HCT116 (cell line): ENCODE results near the gene POT1. TPM values are rescaled to one million over a fixed set of nuclear protein-coding genes. Genes with fewer than 3 reads are reported as not detected.

Source experiments
- ATAC-seq: fragments of 200-7000 bp; cut with Tn5 transposase; 2 replicates; pipeline ENCODE4 v1.9.1; 2020; ENCODE audit warnings: mild to moderate bottlenecking, moderate library complexity
- BruUV-seq: library from RNA; stranded (reverse); fragments of 400-500 nt; replicated peaks from 2 replicates; lab custom pipeline; 2021; lab: Mats Ljungman, UMichigan
- CTCF ChIA-PET: fragments of 300-600 bp; sonication (Branson Sonifier 250); formaldehyde crosslinking; loops from one replicate; lab custom pipeline; 2021; ENCODE audit warnings: antibody characterized with exemption; lab: Charles Lee
- POLR2A ChIA-PET: fragments of 300-600, 350-600 bp; sonication (Branson Sonifier 250); formaldehyde crosslinking; loops from one replicate; lab custom pipeline; 2021; ENCODE audit warnings: antibody characterized with exemption; lab: Charles Lee
- RAD21 ChIA-PET, 2 experiments: fragments of 300-600 bp; sonication (Branson Sonifier 250); formaldehyde crosslinking; loops; one replicate each; lab custom pipeline; 2023; ENCODE audit warnings: low total read pairs in 2 of 2; ENCODE audit not compliant: uncharacterized antibody in 2 of 2, unreplicated experiment in 2 of 2, low non-redundant PET in 1 of 2; lab: Charles Lee
- DNase-seq: peaks from one replicate; pipeline ENCODE4 v3.0.0-alpha.2; 2010; ENCODE audit warnings: low read depth, low spot score
- H2AFZ ChIP-seq: fragments of 200-600 bp; shearing (Covaris generic), sonication (generic); 2 replicates; pipeline ENCODE4 v1.6.1; 2017; ENCODE audit warnings: low read depth, mixed run types, mixed read lengths, antibody characterized with exemption, low read length; ENCODE audit not compliant: poor library complexity, severe bottlenecking
- H3K27ac ChIP-seq: 2 replicates; pipeline ENCODE4 v1.5.1; 2012; ENCODE audit warnings: low read depth, low read length
- H3K27me3 ChIP-seq: fragments of 200-600 bp; sonication (generic); 2 replicates; pipeline ENCODE4 v1.6.1; 2016; ENCODE audit warnings: mixed run types, low read length, mixed read lengths; ENCODE audit not compliant: insufficient read depth
- H3K36me3 ChIP-seq, 2 experiments: fragments of 200-500 bp in 1 of 2; fragments of 200-600 bp in 1 of 2; sonication (Bioruptor generic) in 1 of 2; sonication (generic) in 1 of 2; 2 replicates each; pipeline versions ENCODE4 v1.5.1 to v1.6.1; 2014 to 2016; ENCODE audit warnings: low read length in 2 of 2, inconsistent platforms in 1 of 2, mixed read lengths in 1 of 2, mixed run types in 1 of 2; ENCODE audit not compliant: insufficient read depth in 2 of 2, control insufficient read depth in 1 of 2
- H3K4me1 ChIP-seq, 2 experiments: fragments of 200-600 bp in 1 of 2; sonication (generic) in 1 of 2; 2 replicates each; pipeline versions ENCODE4 v1.5.1 to v1.6.1; 2012 to 2017; ENCODE audit warnings: low read length in 2 of 2, inconsistent platforms in 1 of 2, mild to moderate bottlenecking in 1 of 2, mixed read lengths in 1 of 2, mixed run types in 1 of 2, moderate library complexity in 1 of 2; ENCODE audit not compliant: insufficient read depth in 2 of 2, control insufficient read depth in 1 of 2
- H3K4me2 ChIP-seq: fragments of 200-600 bp; sonication (generic); 2 replicates; pipeline ENCODE4 v1.6.1; 2017; ENCODE audit warnings: mixed run types, low read length, mixed read lengths
- H3K4me3 ChIP-seq, 2 experiments: fragments of 200-600 bp in 1 of 2; sonication (generic) in 1 of 2; replicated peaks in 1 of 2; 2 replicates each; pipeline ENCODE4 v1.5.1; 2011 to 2016; ENCODE audit warnings: low read length in 2 of 2, control low read depth in 1 of 2, low read depth in 1 of 2, mild to moderate bottlenecking in 1 of 2, mixed read lengths in 1 of 2, mixed run types in 1 of 2
- H3K79me2 ChIP-seq: fragments of 200-600 bp; sonication (generic); 2 replicates; pipeline ENCODE4 v1.6.1; 2017; ENCODE audit warnings: mild to moderate bottlenecking, mixed run types, low read length, moderate library complexity, mixed read lengths; ENCODE audit not compliant: insufficient read depth
- H3K9ac ChIP-seq: fragments of 200-600 bp; sonication (generic); 2 replicates; pipeline ENCODE4 v1.6.1; 2016; ENCODE audit warnings: low read length, mixed read lengths
- H3K9me2 ChIP-seq: fragments of 200-600 bp; sonication (generic), shearing (Covaris generic); 2 replicates; pipeline ENCODE4 v1.6.1; 2017; ENCODE audit warnings: mixed run types, mild to moderate bottlenecking, moderate library complexity; ENCODE audit not compliant: insufficient read depth
- H3K9me3 ChIP-seq, 2 experiments: fragments of 200-500 bp in 1 of 2; fragments of 200-600 bp in 1 of 2; sonication (Bioruptor generic) in 1 of 2; sonication (generic) in 1 of 2; 2 replicates each; pipeline ENCODE4 v1.6.1; 2014 to 2017; ENCODE audit warnings: low read length in 2 of 2, mixed read lengths in 2 of 2, inconsistent platforms in 1 of 2, low read depth in 1 of 2, mild to moderate bottlenecking in 1 of 2, mixed run types in 1 of 2, moderate library complexity in 1 of 2; ENCODE audit not compliant: control insufficient read depth in 1 of 2, insufficient read depth in 1 of 2
- H4K20me1 ChIP-seq: fragments of 200-600 bp; sonication (generic), shearing (Covaris generic); 2 replicates; pipeline ENCODE4 v1.6.1; 2017; ENCODE audit warnings: mixed run types, mild to moderate bottlenecking, moderate library complexity; ENCODE audit not compliant: insufficient read depth
- CBX3 ChIP-seq: IDR thresholded peaks from 2 replicates; pipeline ENCODE4 v1.6.1; 2012; ENCODE audit warnings: low read depth
- CEBPB ChIP-seq: IDR thresholded peaks from 2 replicates; pipeline ENCODE4 v1.6.1; 2012; ENCODE audit warnings: low read depth
- EGR1 ChIP-seq: IDR thresholded peaks from 2 replicates; pipeline ENCODE4 v1.6.1; 2012; ENCODE audit warnings: low read depth
- ELF1 ChIP-seq: IDR thresholded peaks from 2 replicates; pipeline ENCODE4 v1.6.1; 2012; ENCODE audit warnings: low read depth, borderline replicate concordance
- FOSL1 ChIP-seq: IDR thresholded peaks from 2 replicates; pipeline ENCODE4 v1.6.1; 2012; ENCODE audit warnings: low read depth
- JUND ChIP-seq: IDR thresholded peaks from 2 replicates; pipeline ENCODE4 v1.6.1; 2012
- POLR2A ChIP-seq: IDR thresholded peaks from 2 replicates; pipeline ENCODE4 v1.7.0; 2011; ENCODE audit warnings: borderline replicate concordance; ENCODE audit not compliant: insufficient read depth, insufficient read length; ENCODE audit errors: extremely low read depth
- POLR2AphosphoS5 ChIP-seq: IDR thresholded peaks from 2 replicates; pipeline ENCODE4 v1.6.1; 2011; ENCODE audit warnings: mild to moderate bottlenecking, low read depth, low read length, moderate library complexity
- RAD21 ChIP-seq: IDR thresholded peaks from 2 replicates; pipeline ENCODE4 v1.6.1; 2012; ENCODE audit warnings: low read depth, mild to moderate bottlenecking
- SP1 ChIP-seq: IDR thresholded peaks from 2 replicates; pipeline ENCODE4 v1.6.1; 2012; ENCODE audit warnings: low read depth
- SRF ChIP-seq: IDR thresholded peaks from 2 replicates; pipeline ENCODE4 v1.6.1; 2012; ENCODE audit warnings: low read depth
- YY1 ChIP-seq: IDR thresholded peaks from 2 replicates; pipeline ENCODE4 v1.6.1; 2011; ENCODE audit warnings: low read length, low read depth, moderate library complexity, mild to moderate bottlenecking; ENCODE audit not compliant: insufficient replicate concordance; ENCODE audit errors: extremely low read depth
- ZFX ChIP-seq: fragments of 450-650 bp; IDR thresholded peaks from 2 replicates; pipeline ENCODE4 v1.6.1; 2017
- intact Hi-C: fragments of 100-400 bp; cut with micrococcal nuclease; formaldehyde crosslinking; loops from 2 replicates; pipeline ENCODE4 v1.10.0; 2022
- total RNA-seq: library from RNA; stranded (reverse); gene quantifications from one replicate; pipeline ENCODE4 v1.2.1, GENCODE V29; 2021; ENCODE audit not compliant: unreplicated experiment
- TF ChIP-seq, protein P1 (sequence below): IDR thresholded peaks from 2 replicates; pipeline ENCODE4 v1.6.1; 2011; ENCODE audit warnings: mild to moderate bottlenecking, low read length, moderate library complexity; ENCODE audit not compliant: insufficient replicate concordance; ENCODE audit errors: extremely low read depth
- TF ChIP-seq, protein P2 (sequence below): IDR thresholded peaks from 2 replicates; pipeline ENCODE4 v1.6.1; 2012; ENCODE audit warnings: low read depth
- TF ChIP-seq, protein P3 (sequence below): IDR thresholded peaks from 2 replicates; pipeline ENCODE4 v1.6.1; 2012
- TF ChIP-seq, protein P4 (sequence below), 3 experiments: fragments of 200-600 bp in 1 of 3; sonication (generic) in 1 of 3; IDR thresholded peaks in 2 of 3; conservative IDR thresholded peaks in 1 of 3; 2 replicates each; pipeline ENCODE4 v1.5.1; 2012 to 2017; ENCODE audit warnings: low read depth in 2 of 3, low read length in 2 of 3, antibody characterized with exemption in 1 of 3, borderline replicate concordance in 1 of 3, control low read depth in 1 of 3, mild to moderate bottlenecking in 1 of 3, mixed read lengths in 1 of 3, mixed run types in 1 of 3, moderate library complexity in 1 of 3; ENCODE audit not compliant: insufficient read depth in 1 of 3
- TF ChIP-seq, protein P5 (sequence below): IDR thresholded peaks from 2 replicates; pipeline ENCODE4 v1.6.1; 2012

The POT1 gene
- total RNA-seq, 1 experiment from 2014 or later = 19.5 TPM

DNA sequence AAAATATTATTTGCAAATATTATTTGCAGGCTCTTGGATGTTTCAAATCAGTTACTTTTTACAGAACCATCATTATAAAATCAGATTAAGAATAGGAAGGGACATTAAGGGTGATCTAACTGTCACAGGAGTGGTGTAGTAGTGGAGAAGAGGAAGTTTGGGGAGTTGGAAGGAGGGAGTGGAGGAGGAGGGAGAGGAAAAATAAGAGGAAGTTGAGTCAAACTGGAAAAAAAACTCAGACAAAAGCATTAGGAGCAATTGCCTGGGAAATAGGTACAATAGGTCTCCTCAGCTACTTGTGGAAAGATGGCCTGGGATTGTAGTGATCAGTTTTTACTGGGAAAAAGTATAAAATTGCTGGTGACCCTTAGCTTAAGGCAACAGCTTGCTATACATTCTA, 86.3 kb downstream of the POT1 start:
- Histone ChIP-seq H3K9ac (no peak overlapping the region), H3K36me3 (no peaks in the 10 kb centered on the region), H3K9me3 (no peaks in the 10 kb centered on the region), H3K79me2 (no peaks in the 10 kb centered on the region), H3K4me1 (no peaks in the 10 kb centered on the region), H3K27me3 (no peaks in the 10 kb centered on the region), H3K4me3 (no peak overlapping the region), H3K27ac (no peak overlapping the region), H4K20me1 (no peaks in the 10 kb centered on the region), H2AFZ (no peak overlapping the region), H3K9me2 (no peaks in the 10 kb centered on the region), H3K4me2 (no peak overlapping the region)
- intact Hi-C loops = no loop called here
- BruUV-seq = no TSS peak
- RAD21 ChIA-PET = no interaction called here
- ATAC-seq = no peak
- no peak for DNase-seq
- POLR2A ChIA-PET = no interaction called here
- no peak for TF ChIP-seq SP1
- TF ChIP-seq FOSL1 = no peak
- no peak for TF ChIP-seq CEBPB
- no peak for TF ChIP-seq POLR2AphosphoS5
- TF ChIP-seq, protein P1, sequence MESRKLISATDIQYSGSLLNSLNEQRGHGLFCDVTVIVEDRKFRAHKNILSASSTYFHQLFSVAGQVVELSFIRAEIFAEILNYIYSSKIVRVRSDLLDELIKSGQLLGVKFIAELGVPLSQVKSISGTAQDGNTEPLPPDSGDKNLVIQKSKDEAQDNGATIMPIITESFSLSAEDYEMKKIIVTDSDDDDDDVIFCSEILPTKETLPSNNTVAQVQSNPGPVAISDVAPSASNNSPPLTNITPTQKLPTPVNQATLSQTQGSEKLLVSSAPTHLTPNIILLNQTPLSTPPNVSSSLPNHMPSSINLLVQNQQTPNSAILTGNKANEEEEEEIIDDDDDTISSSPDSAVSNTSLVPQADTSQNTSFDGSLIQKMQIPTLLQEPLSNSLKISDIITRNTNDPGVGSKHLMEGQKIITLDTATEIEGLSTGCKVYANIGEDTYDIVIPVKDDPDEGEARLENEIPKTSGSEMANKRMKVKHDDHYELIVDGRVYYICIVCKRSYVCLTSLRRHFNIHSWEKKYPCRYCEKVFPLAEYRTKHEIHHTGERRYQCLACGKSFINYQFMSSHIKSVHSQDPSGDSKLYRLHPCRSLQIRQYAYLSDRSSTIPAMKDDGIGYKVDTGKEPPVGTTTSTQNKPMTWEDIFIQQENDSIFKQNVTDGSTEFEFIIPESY = no peak
- TF ChIP-seq ZFX = no peak
- TF ChIP-seq EGR1 = no peak
- TF ChIP-seq ELF1 = no peak
- TF ChIP-seq POLR2A = no peak
- TF ChIP-seq JUND = no peak
- TF ChIP-seq, protein P2, sequence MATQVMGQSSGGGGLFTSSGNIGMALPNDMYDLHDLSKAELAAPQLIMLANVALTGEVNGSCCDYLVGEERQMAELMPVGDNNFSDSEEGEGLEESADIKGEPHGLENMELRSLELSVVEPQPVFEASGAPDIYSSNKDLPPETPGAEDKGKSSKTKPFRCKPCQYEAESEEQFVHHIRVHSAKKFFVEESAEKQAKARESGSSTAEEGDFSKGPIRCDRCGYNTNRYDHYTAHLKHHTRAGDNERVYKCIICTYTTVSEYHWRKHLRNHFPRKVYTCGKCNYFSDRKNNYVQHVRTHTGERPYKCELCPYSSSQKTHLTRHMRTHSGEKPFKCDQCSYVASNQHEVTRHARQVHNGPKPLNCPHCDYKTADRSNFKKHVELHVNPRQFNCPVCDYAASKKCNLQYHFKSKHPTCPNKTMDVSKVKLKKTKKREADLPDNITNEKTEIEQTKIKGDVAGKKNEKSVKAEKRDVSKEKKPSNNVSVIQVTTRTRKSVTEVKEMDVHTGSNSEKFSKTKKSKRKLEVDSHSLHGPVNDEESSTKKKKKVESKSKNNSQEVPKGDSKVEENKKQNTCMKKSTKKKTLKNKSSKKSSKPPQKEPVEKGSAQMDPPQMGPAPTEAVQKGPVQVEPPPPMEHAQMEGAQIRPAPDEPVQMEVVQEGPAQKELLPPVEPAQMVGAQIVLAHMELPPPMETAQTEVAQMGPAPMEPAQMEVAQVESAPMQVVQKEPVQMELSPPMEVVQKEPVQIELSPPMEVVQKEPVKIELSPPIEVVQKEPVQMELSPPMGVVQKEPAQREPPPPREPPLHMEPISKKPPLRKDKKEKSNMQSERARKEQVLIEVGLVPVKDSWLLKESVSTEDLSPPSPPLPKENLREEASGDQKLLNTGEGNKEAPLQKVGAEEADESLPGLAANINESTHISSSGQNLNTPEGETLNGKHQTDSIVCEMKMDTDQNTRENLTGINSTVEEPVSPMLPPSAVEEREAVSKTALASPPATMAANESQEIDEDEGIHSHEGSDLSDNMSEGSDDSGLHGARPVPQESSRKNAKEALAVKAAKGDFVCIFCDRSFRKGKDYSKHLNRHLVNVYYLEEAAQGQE = no peak
- TF ChIP-seq SRF = no peak
- TF ChIP-seq, protein P3, sequence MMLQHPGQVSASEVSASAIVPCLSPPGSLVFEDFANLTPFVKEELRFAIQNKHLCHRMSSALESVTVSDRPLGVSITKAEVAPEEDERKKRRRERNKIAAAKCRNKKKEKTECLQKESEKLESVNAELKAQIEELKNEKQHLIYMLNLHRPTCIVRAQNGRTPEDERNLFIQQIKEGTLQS = no peak
- TF ChIP-seq, protein P4, sequence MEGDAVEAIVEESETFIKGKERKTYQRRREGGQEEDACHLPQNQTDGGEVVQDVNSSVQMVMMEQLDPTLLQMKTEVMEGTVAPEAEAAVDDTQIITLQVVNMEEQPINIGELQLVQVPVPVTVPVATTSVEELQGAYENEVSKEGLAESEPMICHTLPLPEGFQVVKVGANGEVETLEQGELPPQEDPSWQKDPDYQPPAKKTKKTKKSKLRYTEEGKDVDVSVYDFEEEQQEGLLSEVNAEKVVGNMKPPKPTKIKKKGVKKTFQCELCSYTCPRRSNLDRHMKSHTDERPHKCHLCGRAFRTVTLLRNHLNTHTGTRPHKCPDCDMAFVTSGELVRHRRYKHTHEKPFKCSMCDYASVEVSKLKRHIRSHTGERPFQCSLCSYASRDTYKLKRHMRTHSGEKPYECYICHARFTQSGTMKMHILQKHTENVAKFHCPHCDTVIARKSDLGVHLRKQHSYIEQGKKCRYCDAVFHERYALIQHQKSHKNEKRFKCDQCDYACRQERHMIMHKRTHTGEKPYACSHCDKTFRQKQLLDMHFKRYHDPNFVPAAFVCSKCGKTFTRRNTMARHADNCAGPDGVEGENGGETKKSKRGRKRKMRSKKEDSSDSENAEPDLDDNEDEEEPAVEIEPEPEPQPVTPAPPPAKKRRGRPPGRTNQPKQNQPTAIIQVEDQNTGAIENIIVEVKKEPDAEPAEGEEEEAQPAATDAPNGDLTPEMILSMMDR (IDR thresholded peaks at IDR 0.05 in 2 of 3, conservative IDR thresholded peaks at IDR 0.05 in 1 of 3; ENCODE audit: borderline replicate concordance in 1 of 3, insufficient read depth in 1 of 3, low read depth in 2 of 3, low read length in 2 of 3) = no peak
- TF ChIP-seq, protein P5, sequence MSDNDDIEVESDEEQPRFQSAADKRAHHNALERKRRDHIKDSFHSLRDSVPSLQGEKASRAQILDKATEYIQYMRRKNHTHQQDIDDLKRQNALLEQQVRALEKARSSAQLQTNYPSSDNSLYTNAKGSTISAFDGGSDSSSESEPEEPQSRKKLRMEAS = no peak
- TF ChIP-seq RAD21 = no peak
- no peak for TF ChIP-seq CBX3
- TF ChIP-seq YY1 = no peak
- CTCF ChIA-PET = no interaction called here
